Measurements from ENCODE around the gene PCDH15.

The PCDH15 gene

GRCh38 chr10:54096892-54097291, 704.1 kb downstream of the PCDH15 start:
- no peak for TF ChIP-seq CTCF (conservative IDR thresholded peaks at IDR 0.05; ENCODE audit: low read length)
- no peak overlapping the region for H3K4me3 ChIP-seq (ENCODE audit: low read length)
- DNase-seq (ENCODE audit: low read depth): no peak

GRCh38 chr10:54094321-54094720, 706.7 kb downstream of the PCDH15 start:
- no peak for TF ChIP-seq CTCF (conservative IDR thresholded peaks at IDR 0.05; ENCODE audit: low read length)
- no peak for DNase-seq (ENCODE audit: low read depth)
- no peak overlapping the region for H3K4me3 ChIP-seq (ENCODE audit: low read length)

- TF ChIP-seq CTCF (conservative IDR thresholded peaks at IDR 0.05; ENCODE audit: low read length): no peak
- no peak for DNase-seq (ENCODE audit: low read depth)
- no peak overlapping the region for H3K4me3 ChIP-seq (ENCODE audit: low read length)
These were observed 709.8 kb downstream of the PCDH15 start for GRCh38 chr10:54091237-54091636.

- no peak for DNase-seq (ENCODE audit: low read depth)
- TF ChIP-seq CTCF (conservative IDR thresholded peaks at IDR 0.05; ENCODE audit: low read length): no peak
- H3K4me3 ChIP-seq (ENCODE audit: low read length): no peak overlapping the region
These were observed 719.1 kb downstream of the PCDH15 start for GRCh38 chr10:54081950-54082349.

GRCh38 chr10:54067361-54067760, 733.7 kb downstream of the PCDH15 start:
- H3K4me3 ChIP-seq (ENCODE audit: low read length): no peak overlapping the region
- DNase-seq (ENCODE audit: low read depth): no peak
- no peak for TF ChIP-seq CTCF (conservative IDR thresholded peaks at IDR 0.05; ENCODE audit: low read length)

GRCh38 chr10:54066646-54067045, 734.4 kb downstream of the PCDH15 start:
- H3K4me3 ChIP-seq (ENCODE audit: low read length): no peak overlapping the region
- no peak for DNase-seq (ENCODE audit: low read depth)
- TF ChIP-seq CTCF (conservative IDR thresholded peaks at IDR 0.05; ENCODE audit: low read length): no peak

- no peak overlapping the region for H3K4me3 ChIP-seq (ENCODE audit: low read length)
- no peak for TF ChIP-seq CTCF (conservative IDR thresholded peaks at IDR 0.05; ENCODE audit: low read length)
- no peak for DNase-seq (ENCODE audit: low read depth)
These were observed 735.9 kb downstream of the PCDH15 start for GRCh38 chr10:54065106-54065505.

All from AG10803 (cell line).